ENCODE data around the gene TRNP1. TPM values are rescaled to one million over a fixed set of nuclear protein-coding genes. Genes with fewer than 3 reads are reported as not detected.

TRNP1 gene
- total RNA-seq, 4 donors from 2014 or later = 2.9 to 8.5 (median 6.5) TPM

DNA sequence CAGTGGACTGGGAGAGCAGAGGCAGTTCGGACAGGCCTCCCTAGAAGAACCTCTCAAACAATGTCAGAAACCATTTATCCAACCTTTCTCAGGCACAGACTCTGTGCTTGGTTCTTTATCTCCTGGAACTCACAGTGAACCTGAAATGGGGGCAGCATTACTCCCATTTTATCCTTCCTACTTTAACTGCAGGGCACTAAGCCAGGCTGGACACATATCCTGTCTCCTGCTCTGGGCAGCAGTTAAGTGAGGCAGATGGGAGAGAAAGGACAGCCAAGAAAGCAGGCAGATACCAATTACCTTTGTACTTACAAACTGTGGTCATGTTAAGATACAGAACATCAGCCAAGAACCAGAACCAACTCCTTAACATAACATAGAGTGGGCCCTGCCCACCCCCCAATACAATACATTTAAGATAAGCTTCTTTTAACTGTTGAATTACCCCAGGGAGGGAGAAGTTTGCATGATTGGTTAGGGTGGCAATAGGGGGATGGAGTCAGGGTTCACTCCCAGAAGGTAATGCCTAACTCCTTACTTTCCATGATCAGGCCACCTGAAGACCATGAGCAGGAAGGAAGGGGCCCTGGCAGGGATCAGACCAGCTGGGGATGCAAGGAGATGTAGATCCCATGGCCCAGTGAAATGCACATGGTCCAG is 44.1 kb upstream of the TRNP1 start:
- no peak for DNase-seq
- intact Hi-C loops (cut with DNase I) = no loop called here
- Histone ChIP-seq H3K4me1 (no peaks in the 10 kb centered on the region), H3K27me3 (no peaks in the 10 kb centered on the region), H3K27ac (no peak overlapping the region), H3K9me3 (no peaks in the 10 kb centered on the region), H3K36me3 (peaks cover 14 to 36% of the 10 kb centered on the region in 2 donors), H3K4me3 (replicated peaks in 1 of 3) (no peak overlapping the region)
- 84 to 92% methylated on average over 1 of the region's 1 CpG for WGBS, 2 donors
- TF ChIP-seq POLR2A (IDR thresholded peaks at IDR 0.05) (no peak), CTCF (IDR thresholded peaks at IDR 0.05) (no peak)

DNA sequence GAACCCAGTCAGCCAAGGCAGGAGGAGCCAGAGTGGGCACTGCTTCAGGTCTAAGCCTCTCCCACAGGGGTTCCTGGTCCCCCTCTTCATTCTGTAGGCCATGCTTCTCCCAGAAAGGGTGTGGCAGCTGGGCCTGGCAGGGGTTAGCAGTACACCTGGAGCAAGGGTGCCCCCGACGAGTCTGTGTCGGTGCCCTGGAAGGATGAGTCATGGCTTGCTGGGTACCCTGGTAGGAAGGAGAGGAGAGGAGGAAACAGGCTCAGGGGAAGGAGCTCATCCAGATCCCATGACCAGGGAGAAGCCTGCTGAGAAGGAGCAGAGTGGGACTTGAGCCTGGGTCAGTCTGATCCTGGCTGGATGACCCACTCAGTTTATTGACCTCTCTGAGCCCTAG is 43.6 kb upstream of the TRNP1 start:
- H3K27me3 ChIP-seq = no peaks in the 10 kb centered on the region
- 89 to 100% methylated on average over 1 of the region's 3 CpGs for WGBS, 2 donors
- H3K4me3 ChIP-seq (replicated peaks in 1 of 3) = no peak overlapping the region
- no peaks in the 10 kb centered on the region for H3K4me1 ChIP-seq
- no peak for DNase-seq
- TF ChIP-seq CTCF (IDR thresholded peaks at IDR 0.05) (no peak), POLR2A (IDR thresholded peaks at IDR 0.05) (no peak)
- H3K9me3 ChIP-seq = no peaks in the 10 kb centered on the region
- H3K27ac ChIP-seq = no peak overlapping the region
- H3K36me3 ChIP-seq = peaks cover 9 to 30% of the 10 kb centered on the region in 2 donors
- intact Hi-C loops (cut with DNase I) = no loop called here

- intact Hi-C loops (cut with DNase I) = no loop called here
- H3K9me3 ChIP-seq = no peaks in the 10 kb centered on the region
- no peak overlapping the region for H3K27ac ChIP-seq
- no peak for DNase-seq
- WGBS, 2 donors = 76 to 86% methylated on average over 8 of the region's 8 CpGs
- H3K4me1 ChIP-seq = no peaks in the 10 kb centered on the region
- TF ChIP-seq POLR2A (IDR thresholded peaks at IDR 0.05) (no peak), CTCF (IDR thresholded peaks at IDR 0.05) (no peak)
- no peak overlapping the region for H3K4me3 ChIP-seq (replicated peaks in 1 of 3)
- H3K27me3 ChIP-seq = no peaks in the 10 kb centered on the region
- H3K36me3 ChIP-seq = peaks cover 2 to 24% of the 10 kb centered on the region in 2 donors
Measured at GRCh38 chr1:26950602-26951001, 42.9 kb upstream of the TRNP1 start.

GRCh38 chr1:26951216-26951615 is 42.3 kb upstream of the TRNP1 start:
- WGBS, 2 donors = 92 to 95% methylated on average over 13 to 14 of the region's 14 CpGs
- TF ChIP-seq CTCF (IDR thresholded peaks at IDR 0.05) = no peak
- TF ChIP-seq POLR2A (IDR thresholded peaks at IDR 0.05) = no peak
- no peak for DNase-seq
- Histone ChIP-seq H3K4me1 (no peaks in the 10 kb centered on the region), H3K27ac (no peak overlapping the region), H3K9me3 (no peaks in the 10 kb centered on the region), H3K4me3 (replicated peaks in 1 of 3) (no peak overlapping the region), H3K36me3 (peaks cover 0 to 17% of the 10 kb centered on the region in 2 donors), H3K27me3 (no peaks in the 10 kb centered on the region)
- intact Hi-C loops (cut with DNase I) = no loop called here

- WGBS, 2 donors = 87 to 93% methylated on average over 3 to 14 of the region's 24 CpGs
Measured at GRCh38 chr1:26951821-26952497, 41.5 kb upstream of the TRNP1 start.

More at GRCh38 chr1:26951821-26952497, 41.5 kb upstream of the TRNP1 start:
- H3K9me3 ChIP-seq = no peaks in the 10 kb centered on the region
- no peaks in the 10 kb centered on the region for H3K4me1 ChIP-seq
- TF ChIP-seq POLR2A (IDR thresholded peaks at IDR 0.05) (no peak), CTCF (IDR thresholded peaks at IDR 0.05) (no peak)
- H3K27ac ChIP-seq = no peak overlapping the region
- peaks cover 0 to 10% of the 10 kb centered on the region in 2 donors for H3K36me3 ChIP-seq
- intact Hi-C loops (cut with DNase I) = no loop called here
- H3K4me3 ChIP-seq (replicated peaks in 1 of 3) = no peak overlapping the region
- no peaks in the 10 kb centered on the region for H3K27me3 ChIP-seq
- no peak for DNase-seq

Measured in thyroid gland (tissue), 4 donors.